Panc1 (cell line): ENCODE data around the gene SUMO1. TPM values are rescaled to one million over a fixed set of nuclear protein-coding genes. Genes with fewer than 3 reads are reported as not detected.

ENCODE experiments used
- ATAC-seq: fragments of 200-7000 bp; cut with Tn5 transposase; 2 replicates; pipeline ENCODE4 v1.9.1; 2020; ENCODE audit warnings: mild to moderate bottlenecking, moderate library complexity
- BruUV-seq: library from RNA; stranded (reverse); fragments of 400-500 nt; replicated peaks from 2 replicates; lab custom pipeline; 2021; lab: Mats Ljungman, UMichigan
- CTCF ChIA-PET: fragments of 300-600 bp; sonication (Branson Sonifier 250); formaldehyde crosslinking; loops from one replicate; lab custom pipeline; 2022; ENCODE audit warnings: antibody characterized with exemption; lab: Charles Lee
- POLR2A ChIA-PET: fragments of 300-600 bp; sonication (Branson Sonifier 250); formaldehyde crosslinking; loops from one replicate; lab custom pipeline; 2022; ENCODE audit warnings: antibody characterized with exemption; lab: Charles Lee
- DNase-seq: peaks from one replicate; pipeline ENCODE4 v3.0.0-alpha.2; 2010; ENCODE audit warnings: low read depth, low spot score
- H3K27ac ChIP-seq: 2 replicates; pipeline ENCODE4 v1.5.1; 2011; ENCODE audit warnings: mild to moderate bottlenecking, low read length, inconsistent platforms
- H3K27me3 ChIP-seq: fragments of 200-500 bp; sonication (Bioruptor generic); 2 replicates; pipeline ENCODE4 v1.6.0; 2014; ENCODE audit warnings: low read length, inconsistent platforms; ENCODE audit not compliant: control insufficient read depth, insufficient read depth
- H3K36me3 ChIP-seq: fragments of 200-500 bp; sonication (Bioruptor generic); 2 replicates; pipeline ENCODE4 v1.5.1; 2014; ENCODE audit warnings: inconsistent platforms, mild to moderate bottlenecking, low read length, moderate library complexity; ENCODE audit not compliant: control insufficient read depth, insufficient read depth
- H3K4me1 ChIP-seq: 2 replicates; pipeline ENCODE4 v1.5.1; 2011; ENCODE audit warnings: inconsistent platforms, mild to moderate bottlenecking, low read length, moderate library complexity; ENCODE audit not compliant: control insufficient read depth, insufficient read depth
- H3K4me3 ChIP-seq, 2 experiments: 2 replicates each; pipeline ENCODE4 v1.5.1; 2011 to 2012; ENCODE audit warnings: low read depth in 2 of 2, low read length in 2 of 2, mild to moderate bottlenecking in 2 of 2, inconsistent platforms in 1 of 2, moderate library complexity in 1 of 2
- H3K9me3 ChIP-seq: fragments of 200-500 bp; sonication (Bioruptor generic); 2 replicates; pipeline ENCODE4 v1.5.1; 2014; ENCODE audit warnings: low read depth, mild to moderate bottlenecking, inconsistent platforms, low read length, moderate library complexity; ENCODE audit not compliant: control insufficient read depth, insufficient read depth
- POLR2AphosphoS5 ChIP-seq: IDR thresholded peaks from 2 replicates; pipeline ENCODE4 v1.6.1; 2012; ENCODE audit warnings: mild to moderate bottlenecking, low read depth, low read length, moderate library complexity
- SIN3A ChIP-seq: IDR thresholded peaks from 2 replicates; pipeline ENCODE4 v1.6.1; 2012; ENCODE audit warnings: low read depth, mild to moderate bottlenecking, low read length, moderate library complexity, borderline replicate concordance; ENCODE audit not compliant: insufficient read depth
- TCF7L2 ChIP-seq: IDR thresholded peaks from 2 replicates; pipeline ENCODE4 v1.6.1; 2011; ENCODE audit warnings: mild to moderate bottlenecking, low read depth, low read length, inconsistent platforms
- in situ Hi-C: cut with HindIII; loops from 2 replicates; pipeline ENCODE4 v1.10.0; 2016; ENCODE audit warnings: low sequenced_read_pairs, low pct_unique_long_range_greater_than_20kb
- intact Hi-C: fragments of 100-400 bp; cut with micrococcal nuclease; formaldehyde crosslinking; loops from one replicate; pipeline ENCODE4 v1.10.0; 2022; ENCODE audit not compliant: unreplicated experiment
- total RNA-seq: library from RNA; stranded (reverse); gene quantifications from one replicate; pipeline ENCODE4 v1.2.1, GENCODE V29; 2021; ENCODE audit not compliant: unreplicated experiment
- TF ChIP-seq, protein P1 (sequence below), 2 experiments: IDR thresholded peaks; 2 replicates each; pipeline ENCODE4 v1.6.1; 2011 to 2012; ENCODE audit warnings: low read depth in 2 of 2, control low read depth in 1 of 2, low read length in 1 of 2, mild to moderate bottlenecking in 1 of 2, moderate library complexity in 1 of 2; ENCODE audit not compliant: insufficient read depth in 1 of 2
- TF ChIP-seq, protein P2 (sequence below): fragments of 450-650 bp; IDR thresholded peaks from 2 replicates; pipeline ENCODE4 v1.5.1; 2017; ENCODE audit warnings: mild to moderate bottlenecking

Gene SUMO1
- total RNA-seq, 1 experiment from 2014 or later, result 137 TPM

GRCh38 chr2:202172439-202173211 is 65.8 kb downstream of the SUMO1 start:
- in situ Hi-C loops, result no loop called here
- H3K4me1 ChIP-seq, result no peaks in the 10 kb centered on the region; the same call in 1 of the 2 replicates
- no peak for DNase-seq
- POLR2A ChIA-PET, result interaction anchor here (0.6 to 0.7 kb wide), 2 partner anchors 44 to 190 kb away, joined by 11 to 13 read pairs; no protein-coding TSS in a partner anchor
- TF ChIP-seq POLR2AphosphoS5, result no peak
- TF ChIP-seq TCF7L2, result no peak
- TF ChIP-seq, protein P1, sequence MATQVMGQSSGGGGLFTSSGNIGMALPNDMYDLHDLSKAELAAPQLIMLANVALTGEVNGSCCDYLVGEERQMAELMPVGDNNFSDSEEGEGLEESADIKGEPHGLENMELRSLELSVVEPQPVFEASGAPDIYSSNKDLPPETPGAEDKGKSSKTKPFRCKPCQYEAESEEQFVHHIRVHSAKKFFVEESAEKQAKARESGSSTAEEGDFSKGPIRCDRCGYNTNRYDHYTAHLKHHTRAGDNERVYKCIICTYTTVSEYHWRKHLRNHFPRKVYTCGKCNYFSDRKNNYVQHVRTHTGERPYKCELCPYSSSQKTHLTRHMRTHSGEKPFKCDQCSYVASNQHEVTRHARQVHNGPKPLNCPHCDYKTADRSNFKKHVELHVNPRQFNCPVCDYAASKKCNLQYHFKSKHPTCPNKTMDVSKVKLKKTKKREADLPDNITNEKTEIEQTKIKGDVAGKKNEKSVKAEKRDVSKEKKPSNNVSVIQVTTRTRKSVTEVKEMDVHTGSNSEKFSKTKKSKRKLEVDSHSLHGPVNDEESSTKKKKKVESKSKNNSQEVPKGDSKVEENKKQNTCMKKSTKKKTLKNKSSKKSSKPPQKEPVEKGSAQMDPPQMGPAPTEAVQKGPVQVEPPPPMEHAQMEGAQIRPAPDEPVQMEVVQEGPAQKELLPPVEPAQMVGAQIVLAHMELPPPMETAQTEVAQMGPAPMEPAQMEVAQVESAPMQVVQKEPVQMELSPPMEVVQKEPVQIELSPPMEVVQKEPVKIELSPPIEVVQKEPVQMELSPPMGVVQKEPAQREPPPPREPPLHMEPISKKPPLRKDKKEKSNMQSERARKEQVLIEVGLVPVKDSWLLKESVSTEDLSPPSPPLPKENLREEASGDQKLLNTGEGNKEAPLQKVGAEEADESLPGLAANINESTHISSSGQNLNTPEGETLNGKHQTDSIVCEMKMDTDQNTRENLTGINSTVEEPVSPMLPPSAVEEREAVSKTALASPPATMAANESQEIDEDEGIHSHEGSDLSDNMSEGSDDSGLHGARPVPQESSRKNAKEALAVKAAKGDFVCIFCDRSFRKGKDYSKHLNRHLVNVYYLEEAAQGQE (IDR thresholded peaks at IDR 0.05; ENCODE audit: insufficient read depth in 1 of 2, low read depth in 2 of 2, low read length in 1 of 2), result no peak
- no peak for TF ChIP-seq SIN3A
- TF ChIP-seq, protein P2, sequence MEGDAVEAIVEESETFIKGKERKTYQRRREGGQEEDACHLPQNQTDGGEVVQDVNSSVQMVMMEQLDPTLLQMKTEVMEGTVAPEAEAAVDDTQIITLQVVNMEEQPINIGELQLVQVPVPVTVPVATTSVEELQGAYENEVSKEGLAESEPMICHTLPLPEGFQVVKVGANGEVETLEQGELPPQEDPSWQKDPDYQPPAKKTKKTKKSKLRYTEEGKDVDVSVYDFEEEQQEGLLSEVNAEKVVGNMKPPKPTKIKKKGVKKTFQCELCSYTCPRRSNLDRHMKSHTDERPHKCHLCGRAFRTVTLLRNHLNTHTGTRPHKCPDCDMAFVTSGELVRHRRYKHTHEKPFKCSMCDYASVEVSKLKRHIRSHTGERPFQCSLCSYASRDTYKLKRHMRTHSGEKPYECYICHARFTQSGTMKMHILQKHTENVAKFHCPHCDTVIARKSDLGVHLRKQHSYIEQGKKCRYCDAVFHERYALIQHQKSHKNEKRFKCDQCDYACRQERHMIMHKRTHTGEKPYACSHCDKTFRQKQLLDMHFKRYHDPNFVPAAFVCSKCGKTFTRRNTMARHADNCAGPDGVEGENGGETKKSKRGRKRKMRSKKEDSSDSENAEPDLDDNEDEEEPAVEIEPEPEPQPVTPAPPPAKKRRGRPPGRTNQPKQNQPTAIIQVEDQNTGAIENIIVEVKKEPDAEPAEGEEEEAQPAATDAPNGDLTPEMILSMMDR, result no peak
- no TSS peak for BruUV-seq
- peak; percentile 72 for ATAC-seq
- no peaks in the 10 kb centered on the region for H3K9me3 ChIP-seq
- 0 out of 4 replicates have a peak overlapping the region, but pooled peaks of 1 of the 2 experiments have one; percentile 1 for H3K4me3 ChIP-seq
- H3K36me3 ChIP-seq, result no peaks in the 10 kb centered on the region
- intact Hi-C loops, result no loop called here
- CTCF ChIA-PET, result no interaction called here
- H3K27me3 ChIP-seq, result no peaks in the 10 kb centered on the region
- peak overlapping the region; percentile 18; the same call in 1 of the 2 replicates for H3K27ac ChIP-seq

DNA sequence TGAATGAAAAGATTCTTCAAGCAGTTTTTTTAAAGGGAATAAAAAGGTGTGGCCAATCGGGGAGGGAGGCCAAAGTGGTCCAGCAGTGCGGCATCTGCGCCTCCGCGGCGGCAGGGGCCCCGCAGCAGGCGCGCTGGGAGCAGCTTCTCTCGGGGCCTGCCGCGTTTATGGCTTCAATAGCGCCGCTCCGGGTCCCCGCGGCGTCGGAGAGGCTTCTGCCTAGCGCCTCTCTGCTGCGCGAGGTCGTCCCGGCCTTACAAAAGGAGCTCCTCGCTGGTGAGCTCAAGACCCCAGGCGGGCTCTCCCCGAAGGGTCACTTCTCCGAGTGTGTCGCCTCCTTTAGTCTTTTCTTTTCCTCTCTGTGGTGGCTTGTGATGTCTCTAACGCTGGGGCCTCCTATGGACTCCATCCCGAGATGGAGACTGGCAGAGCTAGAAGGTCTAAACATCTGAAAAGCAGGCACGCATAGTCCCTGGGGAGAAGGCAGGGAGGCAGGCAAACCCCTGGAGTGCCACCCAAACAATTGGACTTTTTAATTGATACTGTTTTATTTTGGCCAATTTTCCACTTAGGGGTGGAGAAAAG is 67.1 kb downstream of the SUMO1 start:
- Histone ChIP-seq H3K4me1 (no peaks in the 10 kb centered on the region; the same call in 1 of the 2 replicates), H3K27ac (no peak overlapping the region), H3K9me3 (no peaks in the 10 kb centered on the region), H3K4me3 (no peak overlapping the region), H3K36me3 (no peaks in the 10 kb centered on the region), H3K27me3 (no peaks in the 10 kb centered on the region)
- BruUV-seq, result no TSS peak
- ChIA-PET CTCF (interaction anchor here (0.5 kb wide), 1 partner anchor 9 kb away, joined by 4 read pairs; no protein-coding TSS in a partner anchor), POLR2A (interaction anchor here (0.7 kb wide), 1 partner anchor 189 kb away, joined by 11 read pairs; no protein-coding TSS in a partner anchor)
- in situ Hi-C loops, result no loop called here
- intact Hi-C loops, result no loop called here
- ATAC-seq (no peak), DNase-seq (no peak)
- TF ChIP-seq, protein P1 (IDR thresholded peaks at IDR 0.05; ENCODE audit: insufficient read depth in 1 of 2, low read depth in 2 of 2, low read length in 1 of 2), result no peak
- no peak for TF ChIP-seq SIN3A
- no peak for TF ChIP-seq TCF7L2
- no peak for TF ChIP-seq POLR2AphosphoS5
- TF ChIP-seq, protein P2, result no peak
